ENCODE measurements around the gene TSPO. TPM values are rescaled to one million over a fixed set of nuclear protein-coding genes. Genes with fewer than 3 reads are reported as not detected.

TSPO gene
- total and polyA plus RNA-seq, 3 donors from 2014 or later = 42.8 to 92.5 (median 68.7) TPM

GRCh38 chr22:43174941-43175531 lies 23.7 kb downstream of the TSPO start:
- Histone ChIP-seq H3K4me1 (no peaks in the 10 kb centered on the region), H3K9me3 (no peaks in the 10 kb centered on the region), H3K27ac (no peak overlapping the region), H3K4me3 (no peak overlapping the region), H3K27me3 (no peaks in the 10 kb centered on the region), H3K36me3 (ENCODE audit: low read depth, missing control alignments) (no peaks in the 10 kb centered on the region)
- 90 to 91% methylated on average over 2 to 9 of the region's 9 CpGs for WGBS, 2 donors
- intact Hi-C loops (cut with DNase I; ENCODE audit: low total_unique reads) = no loop called here
- no peak for DNase-seq
- TF ChIP-seq POLR2A (IDR thresholded peaks at IDR 0.05) (no peak), CTCF (IDR thresholded peaks at IDR 0.05) (no peak)

GRCh38 chr22:43176090-43176489 lies 24.7 kb downstream of the TSPO start:
- Histone ChIP-seq H3K27ac (no peak overlapping the region), H3K4me3 (no peak overlapping the region), H3K4me1 (no peaks in the 10 kb centered on the region), H3K36me3 (ENCODE audit: low read depth, missing control alignments) (no peaks in the 10 kb centered on the region), H3K27me3 (no peaks in the 10 kb centered on the region), H3K9me3 (no peaks in the 10 kb centered on the region)
- WGBS, 2 donors = 87 to 94% methylated on average over 15 of the region's 15 CpGs
- no peak for DNase-seq
- intact Hi-C loops (cut with DNase I; ENCODE audit: low total_unique reads) = no loop called here
- TF ChIP-seq POLR2A (IDR thresholded peaks at IDR 0.05) (no peak), CTCF (IDR thresholded peaks at IDR 0.05) (no peak)

- no peak for TF ChIP-seq CTCF (IDR thresholded peaks at IDR 0.05)
- TF ChIP-seq POLR2A (IDR thresholded peaks at IDR 0.05) = no peak
- Histone ChIP-seq H3K4me3 (no peak overlapping the region), H3K27ac (no peak overlapping the region), H3K36me3 (ENCODE audit: low read depth, missing control alignments) (no peaks in the 10 kb centered on the region), H3K4me1 (no peaks in the 10 kb centered on the region), H3K27me3 (no peaks in the 10 kb centered on the region), H3K9me3 (no peaks in the 10 kb centered on the region)
- 90 to 91% methylated on average over 7 of the region's 7 CpGs for WGBS, 2 donors
- intact Hi-C loops (cut with DNase I; ENCODE audit: low total_unique reads) = no loop called here
- no peak for DNase-seq
Observed at GRCh38 chr22:43177479-43177878, 26.1 kb downstream of the TSPO start.

- H3K4me1 ChIP-seq = peaks cover 17% of the 10 kb centered on the region
- no peaks in the 10 kb centered on the region for H3K27me3 ChIP-seq
- H3K36me3 ChIP-seq (ENCODE audit: low read depth, missing control alignments) = no peaks in the 10 kb centered on the region
- no peak overlapping the region for H3K4me3 ChIP-seq
- intact Hi-C loops (cut with DNase I; ENCODE audit: low total_unique reads) = no loop called here
- no peak for DNase-seq
- H3K9me3 ChIP-seq = no peaks in the 10 kb centered on the region
- 86 to 94% methylated on average over 17 to 25 of the region's 25 CpGs for WGBS, 2 donors
- H3K27ac ChIP-seq = no peak overlapping the region
- TF ChIP-seq CTCF (IDR thresholded peaks at IDR 0.05) (no peak), POLR2A (IDR thresholded peaks at IDR 0.05) (no peak)
Observed at GRCh38 chr22:43179146-43179910, 28.0 kb downstream of the TSPO start.

GRCh38 chr22:43179911-43180195 lies 28.5 kb downstream of the TSPO start:
- WGBS, 2 donors = 94 to 98% methylated on average over 12 to 15 of the region's 15 CpGs
- intact Hi-C loops (cut with DNase I; ENCODE audit: low total_unique reads) = no loop called here

More at GRCh38 chr22:43179911-43180195, 28.5 kb downstream of the TSPO start:
- Histone ChIP-seq H3K4me3 (no peak overlapping the region), H3K27me3 (no peaks in the 10 kb centered on the region), H3K4me1 (peaks cover 22% of the 10 kb centered on the region), H3K9me3 (no peaks in the 10 kb centered on the region), H3K36me3 (ENCODE audit: low read depth, missing control alignments) (no peaks in the 10 kb centered on the region), H3K27ac (no peak overlapping the region)
- DNase-seq = no peak
- TF ChIP-seq CTCF (IDR thresholded peaks at IDR 0.05) = no peak
- no peak for TF ChIP-seq POLR2A (IDR thresholded peaks at IDR 0.05)
